ENCODE data around the gene GMCL1. TPM values are rescaled to one million over a fixed set of nuclear protein-coding genes. Genes with fewer than 3 reads are reported as not detected.
A peak's percentile ranks its signal among the peaks of the same experiment; 100 is the strongest.
"Not testable (repeated sequence)": the region's sequence is repeated elsewhere in the genome, so short reads cannot be mapped to it uniquely, and the experiment has no call there.

Gene GMCL1
- total RNA-seq, 2 experiments from 2014 or later, result 20.6 to 22.1 TPM

- Mint-ChIP-seq H3K4me1 (ENCODE audit: low read depth) (peaks cover 30% of the 10 kb centered on the region), H3K27ac (no peak overlapping the region), H3K36me3 (peaks cover 11% of the 10 kb centered on the region), H3K27me3 (no peaks in the 10 kb centered on the region), H3K4me3 (no peak overlapping the region), H3K9me3 (no peaks in the 10 kb centered on the region)
- intact Hi-C loops (cut with micrococcal nuclease), result loop anchor here (5.0 to 10.0 kb wide), 2 partner anchors 149 to 266 kb away; partner anchors contain the start of gene ANXA4
- ChIA-PET POLR2A (no interaction called here), CTCF (interaction anchor here (1.2 kb wide), 1 partner anchor 166 kb away, joined by 4 read pairs; no protein-coding TSS in a partner anchor)
- no peak for DNase-seq
These were observed 61.4 kb downstream of the GMCL1 start for GRCh38 chr2:69890881-69891280.

GRCh38 chr2:69892838-69893424 is 63.5 kb downstream of the GMCL1 start:
- Mint-ChIP-seq H3K36me3 (peaks cover 23% of the 10 kb centered on the region), H3K4me1 (ENCODE audit: low read depth) (peaks cover 43% of the 10 kb centered on the region), H3K27ac (peak overlapping the region; percentile 96), H3K4me3 (peak overlapping the region; percentile 99)
- CTCF ChIA-PET, result interaction anchor here (1.8 to 3.3 kb wide), 2 partner anchors 21 to 168 kb away, joined by 5 to 26 read pairs; partner anchors contain the start of gene MXD1
- not testable (repeated sequence) for H3K9me3 Mint-ChIP-seq, DNase-seq, H3K27me3 Mint-ChIP-seq
- POLR2A ChIA-PET, result interaction anchor here (0.8 to 1.1 kb wide), 2 partner anchors 22 to 64 kb away, joined by 3 read pairs; partner anchors contain the start of gene MXD1
- intact Hi-C loops (cut with micrococcal nuclease), result loop anchor here (5.0 to 10.0 kb wide), 2 partner anchors 151 to 268 kb away; partner anchors contain the start of gene ANXA4

GRCh38 chr2:69893684-69894551 is 64.5 kb downstream of the GMCL1 start, which contains the start of gene SNRNP27:
TSS of gene SNRNP27 (plus strand) at chr2:69893956. CDS start at chr2:69893985, 29 bp downstream.
- Mint-ChIP-seq H3K27ac (peak within 1 kb of the TSS; percentile 96), H3K4me3 (peak within 1 kb of the TSS; percentile 99), H3K36me3 (peaks cover 27% of the 10 kb centered on the region), H3K27me3 (no peaks in the 10 kb centered on the region), H3K9me3 (no peaks in the 10 kb centered on the region), H3K4me1 (ENCODE audit: low read depth) (peaks cover 46% of the 10 kb centered on the region)
- ChIA-PET POLR2A (interaction anchor here (0.7 to 1.2 kb wide), 6 partner anchors 21 to 356 kb away, joined by 3 to 6 read pairs (median 3); partner anchors contain the start of gene MXD1), CTCF (interaction anchor here (0.5 to 3.3 kb wide), 5 partner anchors 18 to 448 kb away, joined by 3 to 26 read pairs (median 4); partner anchors contain the start of gene MXD1)
- intact Hi-C loops (cut with micrococcal nuclease), result loop anchor here (1.0 to 10.0 kb wide), 4 partner anchors 20 to 269 kb away; partner anchors contain the start of gene ANXA4
- peak; percentile 87 for DNase-seq

GRCh38 chr2:69894737-69895136 is 65.3 kb downstream of the GMCL1 start:
- H3K4me1 Mint-ChIP-seq (ENCODE audit: low read depth), result peaks cover 48% of the 10 kb centered on the region
- intact Hi-C loops (cut with micrococcal nuclease), result loop anchor here (1.0 to 10.0 kb wide), 4 partner anchors 20 to 270 kb away; partner anchors contain the start of gene ANXA4
- not testable (repeated sequence) for H3K27me3 Mint-ChIP-seq, DNase-seq, H3K9me3 Mint-ChIP-seq, H3K27ac Mint-ChIP-seq
- H3K36me3 Mint-ChIP-seq, result peaks cover 30% of the 10 kb centered on the region
- ChIA-PET POLR2A (interaction anchor here (0.7 to 1.2 kb wide), 2 partner anchors 20 to 194 kb away, joined by 3 to 6 read pairs; partner anchors contain the start of gene MXD1), CTCF (interaction anchor here (0.5 to 3.3 kb wide), 5 partner anchors 17 to 447 kb away, joined by 3 to 26 read pairs (median 4); partner anchors contain the start of gene MXD1)
- peak overlapping the region; percentile 99 for H3K4me3 Mint-ChIP-seq

GRCh38 chr2:69902213-69902922 is 72.9 kb downstream of the GMCL1 start:
- POLR2A ChIA-PET, result interaction anchor here (0.8 kb wide), 1 partner anchor 13 kb away, joined by 4 read pairs; the partner anchor contains the start of gene MXD1
- peaks cover 45% of the 10 kb centered on the region for H3K4me1 Mint-ChIP-seq (ENCODE audit: low read depth)
- DNase-seq, result no peak
- no peaks in the 10 kb centered on the region for H3K27me3 Mint-ChIP-seq
- no peaks in the 10 kb centered on the region for H3K9me3 Mint-ChIP-seq
- H3K4me3 Mint-ChIP-seq, result peak overlapping the region; percentile 63
- CTCF ChIA-PET, result interaction anchor here (0.6 to 1.3 kb wide), 6 partner anchors 9 to 201 kb away, joined by 3 to 5 read pairs (median 3); no protein-coding TSS in a partner anchor
- peak overlapping the region; percentile 69 for H3K27ac Mint-ChIP-seq
- intact Hi-C loops (cut with micrococcal nuclease), result loop anchor here (5.0 kb wide), 1 partner anchor 180 kb away; no protein-coding TSS in a partner anchor
- peaks cover 37% of the 10 kb centered on the region for H3K36me3 Mint-ChIP-seq

GRCh38 chr2:69907216-69907615 is 77.8 kb downstream of the GMCL1 start:
- ChIA-PET POLR2A (interaction anchor here (1.1 kb wide), 1 partner anchor 170 kb away, joined by 4 read pairs; no protein-coding TSS in a partner anchor), CTCF (interaction anchor here (1.0 kb wide), 1 partner anchor 164 kb away, joined by 3 read pairs; no protein-coding TSS in a partner anchor)
- H3K4me1 Mint-ChIP-seq (ENCODE audit: low read depth), result peaks cover 17% of the 10 kb centered on the region
- no peaks in the 10 kb centered on the region for H3K9me3 Mint-ChIP-seq
- peaks cover 17% of the 10 kb centered on the region for H3K36me3 Mint-ChIP-seq
- DNase-seq, result no peak
- no peak overlapping the region for H3K4me3 Mint-ChIP-seq
- H3K27ac Mint-ChIP-seq, result no peak overlapping the region
- intact Hi-C loops (cut with micrococcal nuclease), result no loop called here
- H3K27me3 Mint-ChIP-seq, result no peaks in the 10 kb centered on the region

GRCh38 chr2:69911985-69912563 is 82.6 kb downstream of the GMCL1 start:
- ChIA-PET CTCF (interaction anchor here (0.6 to 8.6 kb wide), 30 partner anchors 9 to 391 kb away, joined by 3 to 119 read pairs (median 4); partner anchors contain the start of genes C2orf42, FAM136A, PCYOX1 and SNRPG), POLR2A (interaction anchor here (1.1 to 5.1 kb wide), 4 partner anchors 157 to 251 kb away, joined by 3 to 64 read pairs (median 24); partner anchors contain the start of gene PCBP1)
- peak overlapping the region; percentile 23 for H3K27ac Mint-ChIP-seq
- no peak for DNase-seq
- H3K9me3 Mint-ChIP-seq, result no peaks in the 10 kb centered on the region
- H3K4me1 Mint-ChIP-seq (ENCODE audit: low read depth), result peaks cover 31% of the 10 kb centered on the region
- peaks cover 8% of the 10 kb centered on the region for H3K36me3 Mint-ChIP-seq
- H3K27me3 Mint-ChIP-seq, result no peaks in the 10 kb centered on the region
- intact Hi-C loops (cut with micrococcal nuclease), result loop anchor here (1.0 kb wide), 2 partner anchors 88 to 390 kb away; partner anchors contain the start of gene FAM136A
- H3K4me3 Mint-ChIP-seq, result no peak overlapping the region

GRCh38 chr2:69914164-69914949 is 84.9 kb downstream of the GMCL1 start:
- intact Hi-C loops (cut with micrococcal nuclease), result loop anchor here (1.0 to 2.0 kb wide), 9 partner anchors 18 to 378 kb away; partner anchors contain the start of genes C2orf42, SNRPG and TIA1
- H3K9me3 Mint-ChIP-seq, result no peaks in the 10 kb centered on the region
- DNase-seq, result peak; percentile 100
- H3K4me3 Mint-ChIP-seq, result peak overlapping the region; percentile 82
- ChIA-PET POLR2A (interaction anchor here (0.6 to 5.1 kb wide), 35 partner anchors 9 to 390 kb away, joined by 3 to 64 read pairs (median 5); partner anchors contain the start of genes C2orf42, PCBP1, PCYOX1 and SNRNP27), CTCF (interaction anchor here (0.6 to 8.6 kb wide), 18 partner anchors 12 to 703 kb away, joined by 3 to 119 read pairs (median 7); partner anchors contain the start of genes C2orf42, FAM136A, SNRNP27 and SNRPG)
- H3K4me1 Mint-ChIP-seq (ENCODE audit: low read depth), result peaks cover 40% of the 10 kb centered on the region
- peak overlapping the region; percentile 89 for H3K27ac Mint-ChIP-seq
- no peaks in the 10 kb centered on the region for H3K27me3 Mint-ChIP-seq
- peaks cover 8% of the 10 kb centered on the region for H3K36me3 Mint-ChIP-seq

GRCh38 chr2:69914950-69915945 is 85.8 kb downstream of the GMCL1 start, which contains the start of gene MXD1:
TSS of gene MXD1 (plus strand) at chr2:69915109. CDS start at chr2:69915331, 222 bp downstream.
- CTCF ChIA-PET, result interaction anchor here (0.6 to 8.6 kb wide), 15 partner anchors 9 to 378 kb away, joined by 3 to 119 read pairs (median 9); partner anchors contain the start of genes SNRNP27 and SNRPG
- DNase-seq, result peak; percentile 31
- intact Hi-C loops (cut with micrococcal nuclease), result loop anchor here (1.0 to 2.0 kb wide), 9 partner anchors 18 to 378 kb away; partner anchors contain the start of genes C2orf42, SNRPG and TIA1
- POLR2A ChIA-PET, result interaction anchor here (0.5 to 5.1 kb wide), 32 partner anchors 8 to 389 kb away, joined by 3 to 64 read pairs (median 6); partner anchors contain the start of genes C2orf42, PCBP1, PCYOX1 and SNRNP27
- Mint-ChIP-seq H3K36me3 (peaks cover 8% of the 10 kb centered on the region), H3K27ac (peak within 1 kb of the TSS; percentile 89), H3K27me3 (no peaks in the 10 kb centered on the region), H3K9me3 (no peaks in the 10 kb centered on the region), H3K4me1 (ENCODE audit: low read depth) (peaks cover 40% of the 10 kb centered on the region), H3K4me3 (peak within 1 kb of the TSS; percentile 82)

Data from activated CD4-positive, alpha-beta memory T cell treated with anti-CD3 and anti-CD28 coated beads for 36 hours (primary cell).